NCI-H2196 treated with DMSO at 0.1 percent for 48 hours (cell line): ENCODE measurements around the gene ERBIN.
"Not testable (repeated sequence)": the region's sequence is repeated elsewhere in the genome, so short reads cannot be mapped to it uniquely, and the experiment has no call there.

ENCODE experiments used
- DNase-seq: peaks from one replicate; lab custom pipeline; 2025; ENCODE audit not compliant: unreplicated experiment; lab: John Stamatoyannopoulos, UW

The ERBIN gene

DNA sequence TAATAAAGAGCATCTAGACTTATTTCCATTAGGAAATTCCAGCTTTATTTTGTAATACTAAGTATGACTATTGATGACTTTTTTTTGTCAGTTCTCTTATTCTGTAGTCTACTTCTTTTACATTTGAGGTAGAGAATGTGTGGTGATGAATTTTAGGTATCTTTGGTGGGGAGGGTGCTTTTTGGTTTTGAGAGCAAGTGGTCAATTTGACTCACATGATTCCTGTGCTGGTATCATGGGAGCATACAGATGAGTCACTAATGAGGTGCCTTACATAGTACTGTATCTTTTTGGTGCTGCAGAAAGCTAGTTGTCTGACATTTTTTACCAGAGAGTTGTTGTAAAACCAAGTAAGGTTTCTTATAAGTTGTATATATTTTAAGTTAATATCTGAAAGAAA, 35.3 kb downstream of the ERBIN start:
- DNase-seq = no peak

DNA sequence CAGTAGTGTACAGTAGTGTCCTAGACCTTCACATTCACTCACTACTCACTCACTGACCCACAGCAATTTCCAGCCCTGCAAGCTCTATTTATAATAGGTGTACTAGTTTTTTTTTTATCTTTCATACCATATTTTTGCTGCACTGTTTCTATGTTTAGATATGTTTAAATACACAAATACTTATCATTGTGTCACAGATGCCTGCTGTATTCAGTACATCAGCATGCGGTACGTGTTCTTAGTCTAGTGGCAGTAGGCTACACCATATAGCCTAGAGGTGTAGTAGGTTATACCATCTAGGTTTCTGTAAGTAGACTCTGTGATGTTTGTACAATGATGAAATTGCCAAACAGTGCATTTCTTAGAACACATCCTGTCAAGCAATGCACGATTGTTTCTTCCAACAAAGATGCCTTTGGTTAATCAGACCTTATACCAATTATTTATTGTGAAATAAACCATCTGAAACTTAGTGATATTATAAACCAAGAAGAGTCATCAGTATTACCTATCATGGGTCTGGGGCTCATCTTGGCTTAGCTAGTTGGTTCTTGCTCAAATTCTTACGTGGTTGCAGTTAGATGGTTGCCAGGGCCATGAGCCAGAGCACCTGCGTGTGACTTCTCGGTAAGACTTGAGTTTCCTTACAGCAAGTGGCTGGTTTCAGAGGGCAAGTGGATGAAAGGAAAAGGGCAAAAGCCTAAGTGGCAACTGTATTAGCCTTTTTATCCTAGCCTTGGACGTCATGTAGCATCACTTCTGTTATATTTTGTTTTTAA, 41.1 kb downstream of the ERBIN start:
- DNase-seq = no peak

DNA sequence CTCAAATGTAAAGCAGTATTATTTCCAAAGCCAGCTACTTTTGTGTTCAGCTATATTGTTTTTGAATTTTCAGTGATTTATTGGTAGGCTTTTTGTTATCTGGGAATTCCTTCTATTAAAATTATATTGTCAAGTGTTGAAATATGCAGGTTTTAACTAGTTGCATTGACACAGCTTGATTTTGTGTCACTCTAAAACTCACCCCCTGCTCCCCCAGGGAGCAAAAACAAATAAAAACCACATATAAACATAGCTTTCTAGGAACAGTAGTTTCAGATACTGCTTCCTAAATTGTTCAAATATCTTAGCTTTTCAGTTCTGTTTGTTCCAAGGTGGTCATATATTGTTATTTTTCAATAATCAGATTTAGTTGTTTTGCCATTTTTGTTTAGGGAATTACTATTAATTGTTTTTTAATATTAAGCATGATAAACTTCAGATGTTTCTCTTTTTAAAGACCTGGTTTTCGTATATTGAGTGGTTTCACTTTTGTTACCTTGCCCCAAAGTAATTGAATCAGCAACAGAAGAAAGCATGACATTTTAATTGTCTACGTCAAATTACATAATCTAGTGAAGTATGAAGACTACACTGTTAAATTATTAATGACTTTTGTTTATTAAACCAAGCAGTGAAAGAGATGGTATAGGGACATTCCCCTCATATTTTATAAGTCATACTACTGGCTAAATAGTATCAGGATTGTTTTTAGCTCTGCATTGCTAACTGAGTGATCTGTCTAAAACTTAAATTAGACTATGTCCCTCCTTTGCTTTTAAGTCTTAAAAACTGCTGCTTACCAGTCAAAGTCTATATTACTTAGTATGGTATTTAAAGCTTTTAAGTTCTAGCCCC, 43.4 kb downstream of the ERBIN start:
- no peak for DNase-seq

DNA sequence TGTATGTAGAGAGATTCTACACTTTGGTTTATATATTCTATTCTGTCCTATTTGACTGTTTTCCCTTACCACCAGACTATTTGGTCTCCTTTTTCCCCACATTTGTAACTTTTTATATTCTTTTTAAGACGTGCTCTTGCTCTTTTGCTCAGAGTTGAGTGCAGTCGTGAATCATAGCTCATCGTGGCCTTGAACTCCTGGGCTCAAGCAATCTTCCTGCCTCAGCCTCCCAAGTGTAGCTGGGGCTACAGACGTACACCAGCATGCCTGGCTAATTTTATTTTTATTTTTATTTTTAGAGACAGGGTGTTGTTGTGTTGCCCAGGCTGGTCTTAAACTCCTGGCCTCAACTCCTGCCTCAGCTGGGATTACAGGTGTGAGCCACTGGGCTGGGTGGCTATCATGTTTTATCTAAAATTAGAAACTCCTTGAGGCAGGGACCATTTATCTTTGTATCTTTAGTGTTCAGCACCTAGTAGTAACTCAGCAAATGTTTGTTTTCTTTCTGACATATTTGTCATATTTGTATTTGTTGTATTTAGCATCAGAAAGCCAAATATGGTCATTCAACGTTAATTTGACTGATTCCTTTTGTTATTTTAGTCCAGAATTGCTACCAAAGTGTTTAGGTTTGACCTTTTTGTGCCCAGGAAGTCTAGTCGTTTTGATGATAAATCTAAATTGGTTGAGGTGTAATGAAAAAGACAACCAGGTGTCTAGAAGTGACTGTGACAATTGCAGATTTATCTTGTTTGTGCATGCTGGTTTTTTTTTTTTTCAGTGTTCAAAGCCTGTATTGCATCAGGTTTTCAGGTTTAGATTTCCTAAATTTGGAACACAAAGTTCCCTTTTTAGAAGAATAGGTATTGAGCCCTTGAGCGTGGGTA, 44.3 kb downstream of the ERBIN start:
- DNase-seq = no peak

DNA sequence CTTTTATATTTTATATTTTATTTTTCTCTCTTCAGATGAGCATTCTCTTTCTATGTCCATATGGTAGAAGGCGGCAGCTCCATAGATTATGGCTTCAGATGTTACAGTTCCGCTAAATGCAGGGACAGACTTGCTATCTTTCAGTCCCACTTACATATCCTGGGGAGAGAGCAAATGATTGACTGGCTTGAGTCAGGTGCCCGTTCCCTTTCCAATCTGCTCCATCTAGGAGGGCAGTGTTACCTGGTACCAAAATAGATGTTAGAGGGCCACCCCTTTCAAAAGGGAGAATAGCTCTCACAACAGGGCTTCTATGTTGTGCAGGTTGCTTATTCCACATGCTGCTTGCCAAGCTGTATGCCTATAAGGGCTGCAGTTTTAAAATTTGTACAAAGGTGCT, 45.3 kb downstream of the ERBIN start:
- no peak for DNase-seq

DNA sequence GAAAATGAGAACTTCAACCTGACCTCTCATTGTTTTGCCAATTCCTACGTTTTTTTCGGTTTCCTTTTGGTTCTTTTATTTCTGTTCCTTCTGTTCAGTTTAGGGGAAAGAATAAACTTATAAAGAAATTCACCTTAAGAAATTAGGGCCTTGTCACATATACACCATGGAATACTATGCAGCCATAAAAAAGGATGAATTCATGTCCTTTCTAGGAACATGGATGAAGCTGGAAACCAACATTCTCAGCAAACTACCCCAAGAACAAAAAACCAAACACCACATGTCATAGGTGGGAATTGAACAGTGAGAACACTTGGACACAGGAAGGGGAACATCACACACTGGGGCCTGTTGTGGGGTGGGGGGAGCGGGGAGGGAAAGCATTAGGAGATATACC, 46.5 kb downstream of the ERBIN start:
- DNase-seq = not testable (repeated sequence)

DNA sequence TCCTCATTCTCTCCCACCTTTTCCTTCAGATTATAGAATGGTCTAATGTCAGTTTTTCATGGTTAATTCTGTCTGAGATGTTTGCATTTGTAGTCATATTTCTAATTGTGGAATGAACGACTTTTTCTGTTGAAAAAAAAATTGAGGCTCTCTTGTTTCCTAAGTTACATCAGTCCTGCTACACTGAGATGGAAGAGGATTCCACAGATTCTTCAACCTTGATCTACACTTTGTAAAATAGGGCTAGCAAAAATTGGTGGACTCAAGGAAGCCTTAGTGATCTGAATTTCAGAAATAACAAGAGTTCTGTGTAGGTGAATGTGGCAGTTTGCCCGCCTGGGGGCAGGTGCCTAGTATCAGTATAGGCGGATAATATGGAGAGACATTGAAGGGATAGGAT, 51.9 kb downstream of the ERBIN start:
- no peak for DNase-seq

DNA sequence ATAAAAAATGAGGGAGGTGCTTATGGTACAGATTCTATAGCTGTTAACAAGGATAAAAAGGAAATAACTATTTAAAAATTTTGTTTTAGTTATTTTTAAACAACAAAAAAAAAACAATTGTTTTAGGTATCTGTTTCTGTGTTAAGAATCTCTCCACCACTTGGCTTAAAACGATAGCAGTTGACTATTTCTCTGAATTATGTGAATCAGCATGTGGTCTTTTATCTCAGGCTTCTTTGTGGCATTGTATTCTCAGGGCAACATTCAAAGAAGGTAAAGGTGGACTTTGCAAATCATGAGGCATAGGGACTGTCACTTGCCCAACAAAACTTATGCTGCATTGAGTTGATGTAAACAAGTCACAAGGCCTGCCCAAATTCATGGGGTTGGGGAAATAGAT, 55.2 kb downstream of the ERBIN start:
- DNase-seq = no peak

DNA sequence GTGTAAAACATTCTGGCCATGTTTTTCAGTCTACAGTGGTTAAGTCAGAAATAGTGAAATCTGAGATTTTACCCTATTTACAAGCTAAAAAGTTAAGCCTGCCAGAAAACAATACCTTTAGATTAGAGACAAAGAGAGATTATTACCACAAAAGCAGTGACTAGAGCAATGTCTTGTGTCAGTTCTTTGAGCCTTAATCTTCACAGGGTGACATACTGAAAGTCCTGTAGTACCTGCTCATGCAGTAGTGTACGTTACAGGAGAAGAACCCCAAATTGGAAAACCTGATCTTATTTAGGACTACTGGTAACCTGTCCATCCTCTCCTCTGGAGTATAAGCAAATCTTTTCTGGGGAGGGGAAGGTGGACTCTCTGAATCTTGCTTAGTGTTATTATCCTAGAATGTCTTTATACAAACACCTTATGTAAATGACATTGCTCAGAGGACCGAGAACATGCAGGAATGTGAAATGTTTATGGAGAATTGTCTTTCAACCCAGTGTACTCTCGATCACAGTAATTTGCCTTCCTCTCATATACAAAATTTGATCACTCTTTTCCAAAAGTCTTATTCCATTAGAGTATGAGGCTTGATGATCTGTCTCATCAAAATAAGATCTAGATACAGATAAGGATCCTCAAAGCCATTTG, 55.7 kb downstream of the ERBIN start:
- no peak for DNase-seq

DNA sequence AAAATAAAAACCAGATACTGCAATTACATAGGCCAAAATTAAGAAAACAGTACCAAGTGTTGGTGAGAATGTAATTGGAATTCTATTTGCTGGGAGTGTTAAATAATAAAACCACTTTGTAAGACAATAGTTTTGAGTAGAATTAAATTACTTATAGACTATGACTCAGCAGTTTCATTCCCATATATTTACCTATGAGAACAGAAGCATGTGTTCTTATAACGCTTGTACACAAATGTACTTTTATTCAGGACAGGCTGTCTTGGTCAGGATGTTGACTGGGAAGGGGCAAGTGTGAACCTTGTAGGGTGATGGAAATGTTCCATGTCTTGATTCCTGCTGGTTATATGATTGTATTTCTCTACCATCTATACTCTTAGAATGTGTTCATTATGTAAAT, 56.3 kb downstream of the ERBIN start:
- no peak for DNase-seq

DNA sequence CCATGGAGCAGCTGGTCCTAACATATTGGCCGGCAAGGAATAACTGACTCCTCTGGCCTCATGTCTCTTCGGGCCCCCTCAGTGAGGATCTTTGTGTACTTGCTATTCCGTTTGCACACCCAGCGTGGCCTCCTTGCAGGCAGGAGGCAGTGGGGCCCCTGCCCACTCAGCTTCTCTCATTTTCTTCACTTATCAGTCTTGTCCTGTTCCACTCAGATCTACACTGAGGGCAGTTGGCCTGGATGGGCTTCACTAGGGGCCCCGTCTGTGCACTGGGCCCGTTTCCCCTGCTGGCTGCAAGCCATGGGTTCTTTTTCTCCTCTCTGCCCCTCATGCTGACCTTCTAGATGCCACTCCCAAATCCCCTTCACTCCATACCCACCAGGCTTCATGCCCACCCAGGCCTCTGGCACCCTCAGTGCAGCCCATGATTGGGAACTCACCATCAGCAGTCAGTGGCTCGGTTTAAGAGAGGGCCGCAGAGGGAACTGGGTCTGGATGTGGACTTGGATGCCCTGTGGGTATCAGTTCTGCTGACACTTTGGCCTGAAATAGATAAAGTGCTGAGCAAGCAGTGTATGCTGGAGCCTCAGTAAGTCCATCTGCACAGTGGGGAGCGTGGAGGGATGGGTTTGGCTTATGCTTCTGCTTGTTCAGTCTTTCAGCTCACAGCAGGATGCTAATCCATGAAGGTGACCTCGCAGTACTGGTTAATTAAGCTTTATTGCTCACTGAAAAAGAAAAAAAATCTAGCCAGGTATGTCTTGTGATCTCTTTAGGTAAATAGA, 57.9 kb downstream of the ERBIN start:
- DNase-seq = no peak

DNA sequence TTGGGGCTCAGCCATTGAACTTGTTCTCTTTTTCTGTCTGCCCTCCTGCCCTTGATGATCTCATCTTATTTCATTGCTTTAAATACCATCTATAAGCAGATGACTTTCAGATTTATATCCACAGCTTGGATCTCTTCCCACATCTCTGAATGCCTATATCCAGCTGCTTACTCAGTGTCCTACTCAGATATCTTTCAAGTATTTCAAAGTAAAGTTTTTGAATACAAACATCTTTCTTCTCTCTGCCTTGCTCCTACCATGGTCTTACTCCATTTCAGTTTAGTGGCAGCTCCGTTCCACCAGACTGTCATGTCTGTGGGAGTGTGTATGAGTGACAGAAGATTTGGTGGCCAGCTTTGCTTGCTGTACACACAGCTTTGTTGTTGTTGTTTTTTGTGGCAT, 59.7 kb downstream of the ERBIN start:
- DNase-seq = no peak

DNA sequence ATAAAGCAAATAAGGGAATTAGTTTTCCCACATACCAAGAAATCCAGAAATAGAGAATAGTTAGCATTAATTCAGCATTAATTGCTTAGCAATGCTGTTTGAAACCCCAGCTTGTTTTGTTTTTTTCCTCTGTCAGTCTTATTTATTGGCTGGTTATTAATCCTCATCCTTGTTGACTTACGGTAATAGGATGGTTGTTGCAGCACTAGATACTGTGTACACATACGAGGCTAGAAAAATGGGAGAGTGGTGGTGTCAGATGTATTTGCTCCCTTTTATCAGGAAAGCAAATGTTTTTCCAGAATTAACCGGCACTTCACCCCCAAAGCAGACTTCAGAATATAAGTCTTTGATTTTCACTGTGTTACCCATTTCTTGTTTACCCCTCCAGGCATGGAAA, 60.4 kb downstream of the ERBIN start:
- DNase-seq = no peak

DNA sequence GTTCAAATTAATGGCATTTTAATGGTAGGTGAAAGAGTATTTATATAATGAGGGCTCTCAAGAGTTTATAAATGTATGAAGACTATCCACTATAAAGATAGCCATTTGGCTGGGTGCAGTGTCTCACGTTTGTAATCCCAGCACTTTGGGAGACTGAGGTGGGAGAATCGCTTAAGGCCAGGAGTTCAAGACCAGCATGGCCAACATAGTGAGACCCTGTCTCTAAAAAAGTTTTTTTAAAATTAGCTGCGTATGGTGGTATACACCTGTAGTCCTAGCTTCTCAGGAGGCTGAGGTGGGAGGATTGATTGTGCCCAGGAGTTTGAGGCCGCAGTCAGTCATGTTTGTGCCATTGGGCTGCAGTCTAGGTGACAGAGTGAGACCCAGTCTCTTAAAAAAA, 61.6 kb downstream of the ERBIN start:
- no peak for DNase-seq

DNA sequence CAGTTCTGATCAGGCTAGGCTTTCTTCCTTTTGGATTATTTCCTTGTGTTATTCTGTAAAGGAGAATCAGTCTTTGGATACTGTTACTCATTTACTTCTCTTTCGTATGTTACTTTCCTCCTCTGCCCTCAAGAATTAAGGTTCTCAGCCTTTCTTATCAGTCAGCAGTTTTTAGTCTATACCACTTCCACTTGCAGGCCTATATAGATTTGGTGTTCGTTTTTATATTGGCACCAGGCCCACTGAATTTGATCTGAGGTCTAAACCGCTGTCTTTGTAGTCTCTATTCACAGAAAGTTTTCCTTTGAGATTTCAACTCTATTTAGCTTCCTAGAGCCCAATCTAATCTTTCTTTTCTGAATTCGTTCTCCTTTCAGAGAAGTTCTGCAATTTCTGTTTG, 62.8 kb downstream of the ERBIN start:
- no peak for DNase-seq

DNA sequence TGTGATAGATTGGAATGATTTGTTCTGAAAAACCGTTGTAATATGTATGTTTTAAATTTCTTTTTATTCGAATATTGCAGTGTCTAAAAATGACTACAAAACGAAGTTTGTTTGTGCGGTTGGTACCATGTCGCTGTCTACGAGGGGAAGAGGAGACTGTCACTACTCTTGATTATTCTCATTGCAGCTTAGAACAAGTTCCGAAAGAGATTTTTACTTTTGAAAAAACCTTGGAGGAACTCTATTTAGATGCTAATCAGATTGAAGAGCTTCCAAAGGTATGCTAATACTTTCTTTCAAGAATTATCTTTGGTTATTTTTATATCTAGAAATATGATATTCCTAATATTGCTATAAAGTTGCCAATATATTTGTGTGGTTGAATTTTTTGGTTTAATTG, 66.3 kb downstream of the ERBIN start:
- no peak for DNase-seq

DNA sequence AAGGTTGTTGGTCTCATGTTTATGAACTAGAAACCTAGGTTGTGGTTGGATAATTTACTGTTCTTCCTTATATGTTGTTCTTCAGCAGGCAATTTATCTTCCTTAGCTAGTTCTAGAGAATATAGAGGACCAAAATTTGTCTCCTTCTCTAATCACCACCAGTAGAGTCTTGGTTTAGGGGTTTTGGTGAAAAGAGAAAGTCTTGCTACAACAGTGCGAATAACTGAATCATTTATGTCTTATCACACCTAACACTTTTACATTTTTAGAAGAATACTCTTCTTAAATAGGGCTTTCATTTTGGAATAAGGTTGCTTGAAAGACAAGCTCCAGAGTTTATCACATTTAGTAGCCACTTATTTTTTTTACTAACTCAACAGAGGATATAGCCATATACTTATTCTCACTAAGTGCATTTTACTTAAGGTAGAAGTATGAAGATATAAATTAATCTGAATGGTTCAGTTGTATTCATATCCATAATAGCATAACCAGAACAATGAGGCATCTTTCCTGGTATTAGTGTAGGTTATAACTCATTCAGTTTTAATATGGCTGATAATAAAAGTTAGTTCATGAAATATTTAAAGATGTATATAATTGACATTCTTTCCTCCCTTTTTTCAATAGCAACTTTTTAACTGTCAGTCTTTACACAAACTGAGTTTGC, 67.9 kb downstream of the ERBIN start:
- no peak for DNase-seq

DNA sequence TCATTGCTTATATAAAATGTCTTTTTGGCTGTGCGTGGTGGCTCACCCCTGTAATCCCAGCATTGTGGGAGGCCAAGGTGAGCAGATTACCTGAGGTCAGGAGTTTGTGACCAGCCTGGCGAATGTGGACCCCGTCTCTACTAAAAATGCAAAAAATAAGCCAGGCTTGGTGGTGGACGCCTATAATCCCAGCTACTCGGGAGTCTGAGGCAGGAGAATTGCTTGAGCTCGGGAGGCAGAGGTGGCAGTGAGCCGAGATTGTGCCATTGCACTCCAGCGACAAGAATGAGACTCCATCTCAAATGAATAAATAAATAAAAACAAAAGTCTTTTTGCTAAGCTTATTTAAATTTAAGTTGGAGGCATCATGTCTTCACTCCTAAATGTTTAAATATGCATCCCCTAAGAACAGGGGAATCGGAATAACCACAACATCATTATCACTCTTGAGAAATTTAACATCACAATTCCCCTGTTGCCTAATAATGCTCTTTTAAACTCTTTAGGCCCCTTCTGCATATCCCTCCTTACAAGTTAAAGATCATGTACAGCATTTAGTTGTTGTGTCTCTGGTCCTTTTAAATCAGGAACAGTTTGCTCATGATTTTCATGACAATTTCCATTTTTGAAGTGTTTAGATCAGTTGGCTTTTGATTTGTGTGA, 72.8 kb downstream of the ERBIN start:
- DNase-seq = no peak

DNA sequence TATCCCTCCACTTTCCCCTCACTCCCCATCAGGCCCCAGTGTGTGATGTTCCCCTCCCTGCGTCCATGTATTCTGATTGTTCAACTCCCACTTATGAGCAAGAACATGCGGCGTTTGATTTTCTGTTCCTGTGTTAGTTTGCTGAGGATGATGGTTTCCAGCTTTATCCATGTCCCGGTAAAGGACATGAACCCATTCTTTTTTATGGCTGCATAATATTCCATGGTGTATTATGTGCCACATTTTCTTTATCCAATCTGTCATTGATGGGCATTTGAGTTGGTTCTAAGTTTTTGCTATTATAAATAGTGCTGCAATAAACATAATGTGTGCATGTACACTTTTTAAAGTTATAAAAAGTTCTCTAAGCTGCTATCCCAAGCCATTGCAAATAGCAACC, 75.6 kb downstream of the ERBIN start:
- DNase-seq = no peak
